A549 treated with ZK216348 at 1 μM for 4 hours (cell line): ENCODE results near the gene PFKFB1. TPM values are rescaled to one million over a fixed set of nuclear protein-coding genes. Genes with fewer than 3 reads are reported as not detected.

Experiments used
- total RNA-seq: library from RNA; stranded (reverse); fragments of 200-300 nt; extraction: Qiagen RNA extraction; gene quantifications from 5 replicates; pipeline ENCODE4 v1.2.3, GENCODE V29; 2022; ENCODE audit warnings: low read depth

Gene PFKFB1
- 0.11 to 0.20 TPM (median 0.19 TPM) in 3 of 5 replicates, not detected in the others for total RNA-seq

DNA sequence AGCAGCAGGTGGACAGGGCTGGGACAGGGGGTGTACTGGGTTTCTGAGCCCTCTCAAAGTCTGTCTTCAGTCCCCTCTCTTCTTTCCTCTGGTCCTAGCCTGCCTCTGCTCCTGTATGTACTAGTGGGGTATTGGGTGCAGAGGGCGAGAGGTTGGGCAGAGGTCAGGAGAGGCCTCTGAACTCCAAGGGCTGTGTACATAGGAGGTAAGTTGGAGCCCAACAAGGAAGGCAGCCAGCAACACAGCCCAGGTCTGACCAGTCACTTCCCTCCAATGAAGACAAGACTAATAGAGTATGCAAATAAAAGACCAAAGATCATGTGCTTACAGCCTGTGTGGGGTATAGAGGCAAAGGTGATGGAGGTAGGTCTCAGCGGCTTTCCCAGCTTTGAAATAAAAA lies at the start of gene PFKFB1:
Gene PFKFB1 (minus strand): TSS at position 90 of the 400 bp plus-strand sequence. CDS start 181 bp downstream, outside the sequence.

DNA sequence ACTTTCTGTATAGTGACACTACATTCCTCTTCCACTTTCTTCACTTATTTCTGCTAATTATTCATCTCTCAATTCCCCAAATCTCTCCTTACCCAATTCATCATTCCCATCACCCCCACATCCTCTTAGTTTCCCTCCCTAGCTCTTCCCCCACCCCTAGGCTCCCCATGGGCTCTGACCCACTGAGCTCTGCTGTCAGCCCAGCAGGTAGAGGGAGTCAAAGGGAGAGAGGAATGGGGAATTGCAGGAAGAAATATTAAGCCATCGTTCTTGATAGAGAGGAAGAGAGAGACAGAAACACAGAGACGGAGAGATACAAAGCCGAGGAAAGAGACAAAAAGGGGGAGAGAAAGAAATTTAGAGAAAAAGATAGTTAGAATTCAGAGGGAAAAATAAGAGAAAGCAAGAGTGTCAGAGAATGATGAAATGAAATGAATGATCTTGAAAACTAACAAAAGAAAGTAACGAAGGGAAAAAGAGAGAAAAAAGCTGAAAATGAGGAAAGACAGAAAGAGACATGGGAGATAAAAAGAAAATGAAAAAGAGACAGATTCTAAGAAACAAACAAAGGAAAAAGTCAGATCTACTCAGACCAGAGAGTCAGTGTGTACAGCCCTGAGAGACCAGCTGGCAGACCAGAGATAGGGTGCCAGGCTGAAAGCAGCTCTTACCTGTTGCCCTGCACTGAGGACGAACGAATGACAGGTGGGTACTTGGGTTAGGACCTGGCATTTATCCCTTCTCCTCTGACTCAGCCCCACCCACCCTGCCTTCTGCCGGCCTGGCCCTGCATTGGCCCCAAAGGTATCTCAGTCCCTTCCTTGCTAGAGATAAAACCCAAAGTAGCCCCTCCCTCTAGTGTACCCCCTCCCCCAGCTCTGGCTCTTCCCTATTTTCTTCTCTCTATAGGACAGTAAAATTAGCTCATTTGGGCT lies 36.5 kb upstream of the PFKFB1 start, which contains the start of gene ALAS2:
Gene ALAS2 (minus strand): TSS at position 707 of the 935 bp plus-strand sequence. CDS start 4,977 bp downstream, outside the sequence.

DNA sequence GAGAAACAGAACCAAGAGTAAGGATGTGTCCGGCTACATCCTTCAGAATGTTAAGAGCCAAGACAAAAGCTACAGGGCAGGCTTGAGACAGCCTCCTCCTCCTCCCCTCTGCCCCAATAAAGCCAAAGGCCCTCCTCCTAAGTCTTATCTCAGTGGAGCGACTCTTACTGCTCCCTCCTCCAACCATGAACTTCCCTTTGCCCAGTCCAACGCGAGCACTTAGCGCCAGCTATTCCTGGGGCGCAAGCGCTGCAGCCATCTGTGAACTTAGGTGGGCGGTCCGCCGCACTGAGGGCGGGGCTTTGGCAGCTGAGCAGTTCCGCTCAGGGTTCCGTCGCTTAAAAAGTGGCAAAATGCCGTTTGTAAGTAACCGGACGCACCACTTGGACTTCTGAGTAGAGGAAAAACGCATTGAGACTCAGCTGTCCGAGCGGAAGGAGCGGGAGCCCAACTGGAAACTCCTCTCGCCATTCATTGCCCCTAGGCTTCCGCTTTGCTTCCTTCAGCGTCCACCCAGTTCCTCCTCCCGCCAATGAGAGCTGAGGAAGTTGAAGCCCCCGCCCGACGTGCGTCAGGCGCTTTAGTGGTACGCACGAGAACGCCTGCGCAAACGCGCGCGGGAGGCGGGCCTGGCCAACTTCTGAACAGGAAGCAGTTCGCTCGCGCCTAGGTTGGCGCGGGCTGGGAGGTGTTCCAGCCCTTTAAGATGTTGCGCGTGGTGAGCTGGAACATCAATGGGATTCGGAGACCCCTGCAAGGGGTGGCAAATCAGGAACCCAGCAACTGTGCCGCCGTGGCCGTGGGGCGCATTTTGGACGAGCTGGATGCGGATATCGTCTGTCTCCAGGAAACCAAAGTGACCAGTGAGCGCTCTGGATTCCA lies 6.0 kb upstream of the PFKFB1 start, which contains the start of gene APEX2:
Gene APEX2 (plus strand): TSS at position 647 of the 882 bp plus-strand sequence. CDS start 60 bp downstream, at position 707.

DNA sequence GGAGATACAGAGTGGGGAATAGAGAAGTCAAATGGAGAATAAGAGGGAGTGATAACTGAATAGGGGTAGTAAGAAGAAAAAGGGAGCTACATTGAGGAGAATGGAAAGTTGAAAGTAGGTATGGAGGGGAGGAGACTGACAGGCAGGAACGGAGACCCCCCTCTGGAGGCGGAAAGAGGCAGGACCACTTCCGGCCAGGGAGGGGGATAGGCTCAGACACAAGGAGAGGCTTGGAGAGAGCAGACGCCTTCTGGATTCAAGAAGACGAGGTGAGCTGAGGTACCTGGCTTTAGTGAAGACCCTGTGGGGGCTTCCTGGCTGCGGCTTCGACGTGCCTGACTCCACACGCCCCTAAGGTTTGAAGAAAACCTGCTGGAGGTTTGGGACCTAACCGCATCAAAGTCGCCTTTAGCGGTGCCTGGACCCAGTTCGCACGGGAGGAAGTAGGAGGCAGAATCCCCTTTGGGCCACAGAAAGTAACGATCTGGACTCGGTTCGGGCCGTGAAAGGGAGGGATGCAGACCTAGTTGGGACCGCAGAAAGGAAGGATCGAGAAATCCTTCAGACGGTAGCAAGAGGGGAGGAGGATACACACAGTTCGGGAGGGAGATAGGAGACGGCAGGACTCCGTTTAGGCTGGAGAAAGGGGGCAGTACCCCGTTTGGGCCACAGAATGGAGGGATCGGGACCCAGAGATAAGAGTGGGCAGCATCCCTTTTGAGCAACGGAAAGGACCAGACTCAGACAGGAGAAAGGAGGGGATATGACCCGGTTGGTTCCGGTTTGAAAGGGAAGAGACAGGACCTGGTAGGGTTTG lies 73.2 kb downstream of the PFKFB1 start, which contains the start of gene TRO:
Gene TRO (plus strand): TSS at position 215 of the 817 bp plus-strand sequence. CDS start 1,423 bp downstream, outside the sequence.

Other genes with a start within 250 kb of the PFKFB1 start
- not detected in 5 replicates for gene ITIH6, start 195.9 kb downstream of the PFKFB1 start, total RNA-seq
- 72.4 to 87.5 TPM (median 77.1 TPM) in 5 replicates for gene MAGED2, start 186.4 kb downstream of the PFKFB1 start, total RNA-seq
- gene TRO, start 73.4 kb downstream of the PFKFB1 start, total RNA-seq, result 0.67 to 1.2 TPM (median 0.74 TPM) in 5 replicates
- 22.0 to 33.9 TPM (median 29.9 TPM) in 5 replicates for gene APEX2, start 6.2 kb upstream of the PFKFB1 start, total RNA-seq
- not detected in 5 replicates for gene ALAS2, start 36.8 kb upstream of the PFKFB1 start, total RNA-seq
- gene PAGE2B, start 80.8 kb upstream of the PFKFB1 start, total RNA-seq, result not detected in 5 replicates
- gene PAGE2, start 94.8 kb upstream of the PFKFB1 start, total RNA-seq, result not detected in 5 replicates
- not detected in 5 replicates for gene PAGE5, start 226.2 kb upstream of the PFKFB1 start, total RNA-seq